Measurements from ENCODE around the gene PCDHGB1.
"Not testable (repeated sequence)": the region's sequence is repeated elsewhere in the genome, so short reads cannot be mapped to it uniquely, and the experiment has no call there.

PCDHGB1 gene

DNA sequence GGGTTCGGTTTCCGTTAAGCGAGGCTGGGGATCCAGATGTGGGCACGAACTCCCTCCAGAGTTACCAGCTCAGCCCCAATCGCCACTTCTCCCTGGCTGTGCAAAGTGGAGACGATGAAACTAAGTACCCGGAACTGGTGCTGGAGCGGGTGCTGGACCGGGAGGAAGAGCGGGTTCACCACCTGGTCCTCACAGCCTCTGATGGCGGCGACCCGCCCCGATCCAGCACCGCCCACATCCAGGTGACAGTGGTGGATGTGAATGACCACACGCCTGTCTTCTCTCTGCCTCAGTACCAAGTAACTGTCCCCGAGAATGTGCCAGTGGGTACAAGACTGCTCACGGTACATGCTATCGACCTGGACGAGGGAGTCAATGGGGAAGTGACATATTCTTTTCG, 33.4 kb downstream of the PCDHGB1 start:
- no peak for DNase-seq (ENCODE audit: low read depth in 2 of 2)

DNA sequence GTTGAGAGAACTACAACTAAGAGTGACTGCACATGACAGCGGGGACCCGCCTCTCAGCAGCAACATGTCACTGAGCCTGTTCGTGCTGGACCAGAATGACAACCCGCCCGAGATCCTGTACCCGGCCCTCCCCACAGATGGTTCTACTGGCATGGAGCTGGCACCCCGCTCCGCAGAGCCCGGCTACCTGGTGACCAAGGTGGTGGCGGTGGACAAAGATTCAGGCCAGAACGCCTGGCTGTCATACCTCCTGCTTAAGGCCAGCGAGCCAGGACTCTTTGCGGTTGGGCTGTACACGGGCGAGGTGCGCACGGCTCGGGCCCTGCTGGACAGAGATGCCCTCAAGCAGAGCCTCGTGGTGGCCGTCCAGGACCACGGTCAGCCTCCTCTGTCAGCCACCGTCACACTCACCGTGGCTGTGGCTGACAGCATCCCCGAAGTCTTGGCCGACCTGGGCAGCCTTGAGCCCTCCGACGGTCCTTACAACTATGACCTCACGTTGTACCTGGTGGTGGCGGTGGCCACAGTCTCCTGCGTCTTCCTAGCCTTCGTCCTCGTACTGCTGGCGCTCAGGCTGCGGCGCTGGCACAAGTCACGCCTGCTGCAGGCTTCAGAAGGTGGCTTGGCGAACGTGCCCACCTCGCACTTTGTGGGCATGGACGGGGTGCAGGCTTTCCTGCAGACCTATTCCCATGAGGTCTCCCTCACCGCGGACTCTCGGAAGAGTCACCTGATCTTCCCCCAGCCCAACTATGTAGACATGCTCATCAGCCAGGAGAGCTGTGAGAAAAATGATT, 34.8 kb downstream of the PCDHGB1 start:
- no peak for DNase-seq (ENCODE audit: low read depth in 2 of 2)

GRCh38 chr5:141387557-141388311, 37.8 kb downstream of the PCDHGB1 start, which contains the start of gene PCDHGB4:
PCDHGB4 (plus strand) TSS chr5:141387698; CDS start chr5:141387885, 187 bp downstream.
- not testable (repeated sequence) for DNase-seq (ENCODE audit: low read depth in 2 of 2)

GRCh38 chr5:141388661-141389060, 38.8 kb downstream of the PCDHGB1 start:
- no peak for DNase-seq (ENCODE audit: low read depth in 2 of 2)

DNA sequence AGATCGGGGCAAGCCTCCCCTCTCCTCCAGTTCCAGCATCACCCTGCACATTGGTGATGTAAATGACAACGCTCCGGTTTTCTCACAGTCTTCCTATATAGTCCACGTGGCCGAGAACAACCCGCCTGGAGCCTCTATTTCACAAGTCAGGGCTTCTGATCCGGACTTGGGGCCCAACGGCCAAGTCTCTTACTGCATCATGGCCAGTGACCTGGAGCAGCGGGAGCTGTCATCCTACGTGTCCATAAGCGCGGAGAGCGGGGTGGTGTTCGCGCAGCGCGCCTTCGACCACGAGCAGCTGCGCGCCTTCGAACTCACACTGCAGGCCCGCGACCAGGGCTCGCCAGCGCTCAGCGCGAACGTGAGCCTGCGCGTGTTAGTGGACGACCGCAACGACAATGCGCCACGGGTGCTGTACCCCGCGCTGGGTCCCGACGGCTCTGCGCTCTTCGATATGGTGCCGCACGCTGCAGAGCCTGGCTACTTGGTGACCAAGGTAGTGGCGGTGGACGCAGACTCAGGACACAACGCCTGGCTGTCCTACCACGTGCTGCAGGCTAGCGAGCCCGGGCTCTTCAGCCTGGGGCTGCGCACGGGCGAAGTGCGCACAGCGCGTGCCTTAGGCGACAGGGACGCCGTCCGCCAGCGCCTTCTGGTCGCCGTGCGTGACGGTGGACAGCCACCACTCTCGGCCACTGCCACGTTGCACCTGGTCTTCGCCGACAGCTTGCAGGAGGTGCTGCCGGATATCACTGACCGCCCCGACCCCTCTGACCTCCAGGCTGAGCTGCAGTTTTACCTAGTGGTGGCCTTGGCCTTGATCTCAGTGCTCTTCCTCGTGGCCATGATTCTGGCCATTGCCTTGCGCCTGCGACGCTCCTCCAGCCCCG, 39.5 kb downstream of the PCDHGB1 start:
- DNase-seq (ENCODE audit: low read depth in 2 of 2): no peak

GRCh38 chr5:141392429-141393198, 42.7 kb downstream of the PCDHGB1 start, which contains the start of gene PCDHGA8:
PCDHGA8 (plus strand) TSS chr5:141392633; CDS start chr5:141392814, 181 bp downstream.
- DNase-seq (ENCODE audit: low read depth in 2 of 2): no peak

DNA sequence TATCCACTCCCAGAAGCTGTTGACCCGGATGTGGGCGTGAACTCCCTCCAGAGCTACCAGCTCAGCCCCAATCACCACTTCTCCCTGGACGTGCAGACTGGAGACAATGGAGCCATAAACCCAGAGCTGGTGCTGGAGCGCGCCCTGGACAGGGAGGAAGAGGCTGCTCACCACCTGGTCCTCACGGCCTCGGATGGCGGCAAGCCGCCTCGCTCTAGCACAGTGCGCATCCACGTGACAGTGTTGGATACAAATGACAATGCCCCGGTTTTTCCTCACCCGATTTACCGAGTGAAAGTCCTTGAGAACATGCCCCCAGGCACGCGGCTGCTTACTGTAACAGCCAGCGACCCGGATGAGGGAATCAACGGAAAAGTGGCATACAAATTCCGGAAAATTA, 43.4 kb downstream of the PCDHGB1 start:
- no peak for DNase-seq (ENCODE audit: low read depth in 2 of 2)

DNA sequence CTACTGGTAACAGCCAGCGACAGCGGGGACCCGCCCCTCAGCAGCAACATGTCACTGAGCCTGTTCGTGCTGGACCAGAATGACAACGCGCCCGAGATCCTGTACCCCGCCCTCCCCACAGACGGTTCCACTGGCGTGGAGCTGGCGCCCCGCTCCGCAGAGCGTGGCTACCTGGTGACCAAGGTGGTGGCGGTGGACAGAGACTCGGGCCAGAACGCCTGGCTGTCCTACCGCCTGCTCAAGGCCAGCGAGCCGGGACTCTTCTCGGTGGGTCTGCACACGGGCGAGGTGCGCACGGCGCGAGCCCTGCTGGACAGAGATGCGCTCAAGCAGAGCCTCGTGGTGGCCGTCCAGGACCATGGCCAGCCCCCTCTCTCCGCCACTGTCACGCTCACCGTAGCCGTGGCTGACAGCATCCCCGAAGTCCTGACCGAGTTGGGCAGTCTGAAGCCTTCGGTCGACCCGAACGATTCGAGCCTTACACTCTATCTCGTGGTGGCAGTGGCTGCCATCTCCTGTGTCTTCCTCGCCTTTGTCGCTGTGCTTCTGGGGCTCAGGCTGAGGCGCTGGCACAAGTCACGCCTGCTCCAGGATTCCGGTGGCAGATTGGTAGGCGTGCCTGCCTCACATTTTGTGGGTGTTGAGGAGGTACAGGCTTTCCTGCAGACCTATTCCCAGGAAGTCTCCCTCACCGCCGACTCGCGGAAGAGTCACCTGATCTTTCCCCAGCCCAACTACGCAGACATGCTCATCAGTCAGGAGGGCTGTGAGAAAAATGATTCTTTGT, 44.7 kb downstream of the PCDHGB1 start:
- DNase-seq (ENCODE audit: low read depth in 2 of 2): not testable (repeated sequence)

DNA sequence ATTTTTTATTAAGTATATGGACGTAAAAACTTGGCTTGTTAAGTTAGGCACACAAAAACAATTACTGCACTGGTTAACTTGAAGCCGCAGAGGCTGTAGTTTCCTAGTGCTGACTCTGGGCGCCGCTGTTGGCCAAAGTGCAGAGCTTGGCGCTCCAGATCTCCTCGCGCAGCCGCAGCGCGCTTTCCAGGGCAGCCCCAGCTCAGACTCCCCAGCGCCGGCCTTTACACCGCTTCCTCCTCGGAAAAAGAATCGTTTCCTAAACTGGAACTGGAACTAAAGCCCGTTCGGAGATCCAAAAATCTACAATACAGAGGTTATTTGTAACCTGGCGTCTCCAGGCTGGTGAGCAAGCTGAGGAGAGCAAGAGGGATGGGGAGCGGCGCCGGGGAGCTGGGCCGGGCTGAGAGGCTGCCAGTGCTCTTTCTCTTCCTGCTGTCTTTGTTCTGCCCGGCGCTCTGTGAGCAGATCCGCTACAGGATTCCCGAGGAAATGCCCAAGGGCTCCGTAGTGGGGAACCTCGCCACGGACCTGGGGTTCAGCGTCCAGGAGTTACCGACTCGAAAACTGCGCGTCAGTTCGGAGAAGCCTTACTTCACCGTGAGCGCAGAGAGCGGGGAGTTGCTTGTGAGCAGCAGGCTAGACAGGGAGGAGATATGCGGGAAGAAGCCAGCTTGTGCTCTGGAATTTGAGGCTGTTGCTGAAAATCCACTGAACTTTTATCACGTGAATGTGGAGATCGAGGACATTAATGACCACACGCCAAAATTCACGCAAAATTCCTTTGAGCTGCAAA, 48.1 kb downstream of the PCDHGB1 start, which contains the start of gene PCDHGB5:
PCDHGB5 (plus strand) TSS at position 192 of the 796 bp plus-strand sequence; CDS start at position 373, 181 bp downstream.
- not testable (repeated sequence) for DNase-seq (ENCODE audit: low read depth in 2 of 2)

GRCh38 chr5:141398608-141399007, 48.7 kb downstream of the PCDHGB1 start:
- DNase-seq (ENCODE audit: low read depth in 2 of 2): no peak

- no peak for DNase-seq (ENCODE audit: low read depth in 2 of 2)
Measured at GRCh38 chr5:141399555-141400258, 49.8 kb downstream of the PCDHGB1 start.

Measured in stimulated activated CD8-positive, alpha-beta memory T cell treated with anti-CD3 and anti-CD28 coated beads, Interleukin-2, amount 100 ng/mL, for 48 hours (primary cell).